Measurements from ENCODE around the gene HSP90B1.

Gene HSP90B1

DNA sequence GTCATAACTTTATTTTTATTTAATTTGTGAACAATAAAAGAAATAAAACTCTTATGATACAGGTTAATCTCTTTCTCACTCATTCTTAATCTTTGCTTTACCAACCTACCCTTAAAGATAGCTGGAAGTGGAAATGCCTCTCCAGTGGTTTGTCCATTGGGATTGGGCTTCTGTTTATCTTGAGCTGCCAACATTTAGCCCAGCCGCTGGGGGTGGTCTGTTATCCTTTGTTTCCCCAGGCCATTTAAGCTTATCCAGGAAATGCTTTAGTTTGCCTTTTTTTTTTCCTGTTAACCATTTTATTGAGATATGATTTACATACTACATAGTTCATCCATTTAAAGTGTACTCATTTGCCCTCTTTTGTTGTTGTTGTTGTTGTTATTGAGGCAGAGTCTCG lies 43.7 kb downstream of the HSP90B1 start:
- TF ChIP-seq, protein P1, sequence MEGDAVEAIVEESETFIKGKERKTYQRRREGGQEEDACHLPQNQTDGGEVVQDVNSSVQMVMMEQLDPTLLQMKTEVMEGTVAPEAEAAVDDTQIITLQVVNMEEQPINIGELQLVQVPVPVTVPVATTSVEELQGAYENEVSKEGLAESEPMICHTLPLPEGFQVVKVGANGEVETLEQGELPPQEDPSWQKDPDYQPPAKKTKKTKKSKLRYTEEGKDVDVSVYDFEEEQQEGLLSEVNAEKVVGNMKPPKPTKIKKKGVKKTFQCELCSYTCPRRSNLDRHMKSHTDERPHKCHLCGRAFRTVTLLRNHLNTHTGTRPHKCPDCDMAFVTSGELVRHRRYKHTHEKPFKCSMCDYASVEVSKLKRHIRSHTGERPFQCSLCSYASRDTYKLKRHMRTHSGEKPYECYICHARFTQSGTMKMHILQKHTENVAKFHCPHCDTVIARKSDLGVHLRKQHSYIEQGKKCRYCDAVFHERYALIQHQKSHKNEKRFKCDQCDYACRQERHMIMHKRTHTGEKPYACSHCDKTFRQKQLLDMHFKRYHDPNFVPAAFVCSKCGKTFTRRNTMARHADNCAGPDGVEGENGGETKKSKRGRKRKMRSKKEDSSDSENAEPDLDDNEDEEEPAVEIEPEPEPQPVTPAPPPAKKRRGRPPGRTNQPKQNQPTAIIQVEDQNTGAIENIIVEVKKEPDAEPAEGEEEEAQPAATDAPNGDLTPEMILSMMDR (conservative IDR thresholded peaks at IDR 0.05; ENCODE audit: low read depth, low read length) = no peak
- H3K27ac ChIP-seq = no peak overlapping the region
- H4K20me1 ChIP-seq (ENCODE audit: insufficient read depth) = peaks cover 11% of the 10 kb centered on the region; the same call in 1 of the 2 replicates
- H3K9ac ChIP-seq = no peak overlapping the region
- no peaks in the 10 kb centered on the region for H3K4me1 ChIP-seq (ENCODE audit: low read depth, poor library complexity, severe bottlenecking)
- H3K79me2 ChIP-seq (ENCODE audit: insufficient read depth, low read depth) = peaks cover 83% of the 10 kb centered on the region
- no peaks in the 10 kb centered on the region for H3K36me3 ChIP-seq (ENCODE audit: insufficient read depth)
- H3K4me3 ChIP-seq (IDR thresholded peaks at IDR 0.05; ENCODE audit: insufficient read depth, low read depth, low read length) = no peak overlapping the region
- no peaks in the 10 kb centered on the region for H3K27me3 ChIP-seq (ENCODE audit: insufficient read depth, low read depth)
- no peak overlapping the region for H3K4me2 ChIP-seq
- H2AFZ ChIP-seq (ENCODE audit: low read depth) = no peak overlapping the region

DNA sequence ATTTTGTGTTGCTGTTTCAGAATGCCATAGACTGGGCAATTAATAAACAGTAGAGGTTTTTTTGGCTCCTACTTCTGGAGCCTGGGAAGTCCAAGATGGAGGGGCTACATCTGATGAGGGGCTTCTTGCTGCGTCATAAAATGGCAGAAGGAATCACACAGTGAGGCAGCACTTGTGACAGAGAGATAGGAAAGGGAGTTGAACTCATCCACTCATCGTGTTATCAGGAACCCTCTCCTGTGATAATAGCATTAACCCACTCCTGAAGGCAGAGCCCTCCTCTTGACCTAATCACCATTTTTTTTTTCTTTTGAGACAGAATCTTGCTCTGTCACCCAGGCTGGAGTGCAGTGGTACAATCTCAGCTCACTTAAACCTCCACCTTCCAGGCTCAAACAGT lies 45.2 kb downstream of the HSP90B1 start:
- TF ChIP-seq, protein P1 (conservative IDR thresholded peaks at IDR 0.05; ENCODE audit: low read depth, low read length) = no peak
- Histone ChIP-seq H3K27me3 (ENCODE audit: insufficient read depth, low read depth) (no peaks in the 10 kb centered on the region), H3K27ac (no peak overlapping the region), H3K4me1 (ENCODE audit: low read depth, poor library complexity, severe bottlenecking) (no peaks in the 10 kb centered on the region), H3K36me3 (ENCODE audit: insufficient read depth) (no peaks in the 10 kb centered on the region), H3K4me2 (no peak overlapping the region), H3K9ac (no peak overlapping the region), H4K20me1 (ENCODE audit: insufficient read depth) (peaks cover 11% of the 10 kb centered on the region; the same call in 1 of the 2 replicates), H3K79me2 (ENCODE audit: insufficient read depth, low read depth) (peaks cover 68% of the 10 kb centered on the region), H2AFZ (ENCODE audit: low read depth) (no peak overlapping the region), H3K4me3 (IDR thresholded peaks at IDR 0.05; ENCODE audit: insufficient read depth, low read depth, low read length) (no peak overlapping the region)

DNA sequence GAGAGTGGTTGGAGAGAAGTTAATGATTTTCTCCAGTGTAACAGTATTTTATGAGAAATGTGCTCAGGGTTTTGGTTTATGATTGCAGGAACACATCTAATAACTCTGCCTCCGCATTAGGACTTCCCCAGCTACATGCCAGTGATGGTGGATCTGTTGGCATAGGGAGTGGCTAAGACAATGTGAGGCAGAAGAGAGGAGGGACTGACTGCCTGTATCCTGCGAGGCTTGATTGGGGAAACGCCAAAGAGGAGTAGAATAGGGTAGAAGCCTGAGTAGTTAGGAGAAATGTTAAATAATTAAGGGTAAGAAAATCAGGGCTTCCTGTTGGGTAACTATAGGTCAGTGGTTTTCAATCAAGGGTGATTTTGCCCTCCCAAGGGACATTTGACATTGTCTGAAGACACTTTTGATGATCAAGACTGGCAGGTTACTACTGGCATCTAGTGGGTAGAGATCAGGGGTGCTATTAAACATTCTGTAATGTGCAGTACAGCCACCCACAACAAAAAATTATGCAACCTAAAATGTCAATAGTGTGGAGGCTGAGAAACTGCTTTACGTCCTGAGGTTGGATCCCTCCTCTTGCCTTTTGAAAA lies 48.3 kb downstream of the HSP90B1 start:
- Histone ChIP-seq H3K4me1 (ENCODE audit: low read depth, poor library complexity, severe bottlenecking) (no peaks in the 10 kb centered on the region), H2AFZ (ENCODE audit: low read depth) (no peak overlapping the region), H3K9ac (no peak overlapping the region), H3K79me2 (ENCODE audit: insufficient read depth, low read depth) (peaks cover 37% of the 10 kb centered on the region), H3K27me3 (ENCODE audit: insufficient read depth, low read depth) (no peaks in the 10 kb centered on the region), H3K36me3 (ENCODE audit: insufficient read depth) (no peaks in the 10 kb centered on the region), H3K4me3 (IDR thresholded peaks at IDR 0.05; ENCODE audit: insufficient read depth, low read depth, low read length) (no peak overlapping the region), H3K4me2 (no peak overlapping the region), H4K20me1 (ENCODE audit: insufficient read depth) (no peaks in the 10 kb centered on the region), H3K27ac (no peak overlapping the region)
- TF ChIP-seq, protein P1 (conservative IDR thresholded peaks at IDR 0.05; ENCODE audit: low read depth, low read length) = no peak

DNA sequence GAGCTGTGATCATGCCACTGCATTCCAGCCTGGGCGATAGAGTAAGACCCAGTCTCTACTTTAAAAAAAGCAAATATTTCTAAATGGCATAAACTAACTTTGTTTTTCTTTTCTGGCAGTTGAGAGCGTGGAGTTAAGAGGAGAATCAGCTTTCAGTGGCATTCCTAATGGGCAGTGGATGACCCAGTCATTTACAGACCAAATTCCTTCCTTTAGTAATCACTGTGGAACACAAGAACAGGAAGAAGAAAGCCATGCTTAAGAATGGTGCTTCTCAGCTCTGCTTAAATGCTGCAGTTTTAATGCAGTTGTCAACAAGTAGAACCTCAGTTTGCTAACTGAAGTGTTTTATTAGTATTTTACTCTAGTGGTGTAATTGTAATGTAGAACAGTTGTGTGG lies 56.6 kb downstream of the HSP90B1 start:
- no peaks in the 10 kb centered on the region for H3K4me1 ChIP-seq (ENCODE audit: low read depth, poor library complexity, severe bottlenecking)
- H3K27ac ChIP-seq = no peak overlapping the region
- no peak overlapping the region for H3K4me3 ChIP-seq (IDR thresholded peaks at IDR 0.05; ENCODE audit: insufficient read depth, low read depth, low read length)
- no peak overlapping the region for H2AFZ ChIP-seq (ENCODE audit: low read depth)
- no peaks in the 10 kb centered on the region for H3K27me3 ChIP-seq (ENCODE audit: insufficient read depth, low read depth)
- H3K79me2 ChIP-seq (ENCODE audit: insufficient read depth, low read depth) = no peaks in the 10 kb centered on the region
- no peak overlapping the region for H3K9ac ChIP-seq
- H4K20me1 ChIP-seq (ENCODE audit: insufficient read depth) = no peaks in the 10 kb centered on the region
- TF ChIP-seq, protein P1 (conservative IDR thresholded peaks at IDR 0.05; ENCODE audit: low read depth, low read length) = no peak
- H3K36me3 ChIP-seq (ENCODE audit: insufficient read depth) = 0 out of 2 replicates have a peak, but pooled peaks cover 7% of the 10 kb centered on the region
- no peak overlapping the region for H3K4me2 ChIP-seq

Measured in KMS-11 (cell line).